Astrocyte of the spinal cord (primary cell): ENCODE measurements around the gene ZNF689.

Source experiments
- DNase-seq: peaks from one replicate; pipeline ENCODE4 v3.0.0; 2011; ENCODE audit warnings: low read depth, low spot score
- H3K4me3 ChIP-seq: 2 replicates; pipeline ENCODE4 v1.5.1; 2011; ENCODE audit warnings: low read depth, mild to moderate bottlenecking, low read length, moderate library complexity
- CTCF ChIP-seq: IDR thresholded peaks from 2 replicates; pipeline ENCODE4 v1.5.1; 2012; ENCODE audit warnings: low read depth, mild to moderate bottlenecking, low read length, inconsistent platforms
- in situ Hi-C: cut with HindIII; loops from 2 replicates; pipeline ENCODE4 v1.10.0; 2017; ENCODE audit warnings: low sequenced_read_pairs

Gene ZNF689

GRCh38 chr16:30558789-30559377, 51.3 kb downstream of the ZNF689 start:
- in situ Hi-C loops: no loop called here
- TF ChIP-seq CTCF: no peak
- H3K4me3 ChIP-seq: peak overlapping the region; percentile 2
- DNase-seq: no peak

- peak; percentile 99 for DNase-seq
- H3K4me3 ChIP-seq: peak within 1 kb of the TSS; percentile 65
- TF ChIP-seq CTCF: no peak
- in situ Hi-C loops: no loop called here
Measured at GRCh38 chr16:30557957-30558788, 52.0 kb downstream of the ZNF689 start, which contains the start of gene ZNF764. ZNF764 (minus strand) TSS chr16:30558374; CDS start chr16:30558182, 192 bp downstream.

GRCh38 chr16:30557707-30557956, 52.6 kb downstream of the ZNF689 start:
- DNase-seq: no peak
- in situ Hi-C loops: no loop called here
- TF ChIP-seq CTCF: no peak
- peak overlapping the region; percentile 65 for H3K4me3 ChIP-seq

GRCh38 chr16:30556125-30556473, 54.1 kb downstream of the ZNF689 start:
- TF ChIP-seq CTCF: no peak
- in situ Hi-C loops: no loop called here
- H3K4me3 ChIP-seq: no peak overlapping the region
- DNase-seq: no peak

GRCh38 chr16:30555315-30556124, 54.7 kb downstream of the ZNF689 start:
- TF ChIP-seq CTCF: no peak
- in situ Hi-C loops: no loop called here
- no peak overlapping the region for H3K4me3 ChIP-seq
- no peak for DNase-seq

GRCh38 chr16:30554557-30555314, 55.5 kb downstream of the ZNF689 start:
- no peak overlapping the region for H3K4me3 ChIP-seq
- in situ Hi-C loops: no loop called here
- no peak for TF ChIP-seq CTCF
- no peak for DNase-seq
